ENCODE measurements around the gene FKBP1A. TPM values are rescaled to one million over a fixed set of nuclear protein-coding genes. Genes with fewer than 3 reads are reported as not detected.

FKBP1A gene
- total and polyA plus RNA-seq, 9 of the 15 experiments (the other 6 are each of a cell fraction or from before 2014, with no cell fraction given): 48.8 to 502 (median 89.6) TPM

GRCh38 chr20:1321654-1321939, 71.3 kb downstream of the FKBP1A start:
- intact Hi-C loops (cut with micrococcal nuclease) (loop anchor here (10.0 kb wide), 1 partner anchor 143 kb away; the partner anchor contains the start of gene NSFL1C), in situ Hi-C loops (cut with MboI) (no loop called here)
- Histone ChIP-seq H3K9ac (ENCODE audit: insufficient read depth in 1 of 2, low read depth in 2 of 2, low read length in 2 of 2) (no peak overlapping the region), H3K9me1 (ENCODE audit: control insufficient read depth, insufficient read depth, low read length) (no peaks in the 10 kb centered on the region), H3K4me2 (ENCODE audit: insufficient read depth, low read length) (no peak overlapping the region), H3K4me1 (replicated peaks in 1 of 2; ENCODE audit: control insufficient read depth in 2 of 2, insufficient read depth in 2 of 2, low read length in 2 of 2) (peaks cover 9 to 13% of the 10 kb centered on the region in 2 experiments; a peak in 4 of 5 replicates), H3K4me3 (no peak overlapping the region), H3K9me3 (replicated peaks; ENCODE audit: control insufficient read depth, insufficient read depth, low read depth, low read length) (no peaks in the 10 kb centered on the region), H4K20me1 (replicated peaks; ENCODE audit: control insufficient read depth, insufficient read depth, low read length) (peaks cover 7% of the 10 kb centered on the region; the same call in 1 of the 2 replicates), H3K27ac (ENCODE audit: extremely low read depth, low read depth, low read length) (no peak overlapping the region), H3K36me3 (ENCODE audit: control insufficient read depth, insufficient read depth, low read length) (0 out of 3 replicates have a peak, but pooled peaks cover 4% of the 10 kb centered on the region), H2AFZ (ENCODE audit: low read depth, low read length) (no peak overlapping the region), H3K79me2 (ENCODE audit: control insufficient read depth, insufficient read depth, low read length) (peaks cover 14% of the 10 kb centered on the region), H3K27me3 (ENCODE audit: control insufficient read depth in 2 of 2, insufficient read depth in 2 of 2, low read length in 2 of 2) (no peaks in the 10 kb centered on the region)
- no peak for DNase-seq (ENCODE audit: extremely low read depth in 1 of 4, low spot score in 3 of 4)
- BruUV-seq (replicated peaks): no TSS peak
- no peak for FAIRE-seq
- no peak for ATAC-seq
- ChIA-PET POLR2A (interaction anchor here (0.8 kb wide), 2 partner anchors 10 to 72 kb away, joined by 3 to 4 read pairs; partner anchors contain the start of gene FKBP1A), CTCF (ENCODE audit: low intra/inter-chr PET ratio) (no interaction called here)
- 10% methylated on average over 3 of the region's 4 CpGs for WGBS (ENCODE audit: insufficient coverage, low coverage, missing lambda C conversion rate)
- TF ChIP-seq PCBP2 (IDR thresholded peaks at IDR 0.05; ENCODE audit: low read depth, low read length, poor library complexity, severe bottlenecking) (no peak), HBP1 (CRISPR knock-in tag; IDR thresholded peaks at IDR 0.05) (no peak), RBM14 (IDR thresholded peaks at IDR 0.05; ENCODE audit: borderline replicate concordance, insufficient read depth, low read depth, low read length) (no peak), ZC3H8 (IDR thresholded peaks at IDR 0.05) (no peak), TOE1 (IDR thresholded peaks at IDR 0.05; ENCODE audit: borderline replicate concordance) (no peak), TOE1 (CRISPR knock-in tag; IDR thresholded peaks at IDR 0.05; ENCODE audit: borderline replicate concordance, low read depth) (no peak), ZNF764 (CRISPR knock-in tag; IDR thresholded peaks at IDR 0.05; ENCODE audit: low read depth) (no peak), STAT6 (CRISPR knock-in tag; IDR thresholded peaks at IDR 0.05) (no peak)
- TF ChIP-seq, protein P1, sequence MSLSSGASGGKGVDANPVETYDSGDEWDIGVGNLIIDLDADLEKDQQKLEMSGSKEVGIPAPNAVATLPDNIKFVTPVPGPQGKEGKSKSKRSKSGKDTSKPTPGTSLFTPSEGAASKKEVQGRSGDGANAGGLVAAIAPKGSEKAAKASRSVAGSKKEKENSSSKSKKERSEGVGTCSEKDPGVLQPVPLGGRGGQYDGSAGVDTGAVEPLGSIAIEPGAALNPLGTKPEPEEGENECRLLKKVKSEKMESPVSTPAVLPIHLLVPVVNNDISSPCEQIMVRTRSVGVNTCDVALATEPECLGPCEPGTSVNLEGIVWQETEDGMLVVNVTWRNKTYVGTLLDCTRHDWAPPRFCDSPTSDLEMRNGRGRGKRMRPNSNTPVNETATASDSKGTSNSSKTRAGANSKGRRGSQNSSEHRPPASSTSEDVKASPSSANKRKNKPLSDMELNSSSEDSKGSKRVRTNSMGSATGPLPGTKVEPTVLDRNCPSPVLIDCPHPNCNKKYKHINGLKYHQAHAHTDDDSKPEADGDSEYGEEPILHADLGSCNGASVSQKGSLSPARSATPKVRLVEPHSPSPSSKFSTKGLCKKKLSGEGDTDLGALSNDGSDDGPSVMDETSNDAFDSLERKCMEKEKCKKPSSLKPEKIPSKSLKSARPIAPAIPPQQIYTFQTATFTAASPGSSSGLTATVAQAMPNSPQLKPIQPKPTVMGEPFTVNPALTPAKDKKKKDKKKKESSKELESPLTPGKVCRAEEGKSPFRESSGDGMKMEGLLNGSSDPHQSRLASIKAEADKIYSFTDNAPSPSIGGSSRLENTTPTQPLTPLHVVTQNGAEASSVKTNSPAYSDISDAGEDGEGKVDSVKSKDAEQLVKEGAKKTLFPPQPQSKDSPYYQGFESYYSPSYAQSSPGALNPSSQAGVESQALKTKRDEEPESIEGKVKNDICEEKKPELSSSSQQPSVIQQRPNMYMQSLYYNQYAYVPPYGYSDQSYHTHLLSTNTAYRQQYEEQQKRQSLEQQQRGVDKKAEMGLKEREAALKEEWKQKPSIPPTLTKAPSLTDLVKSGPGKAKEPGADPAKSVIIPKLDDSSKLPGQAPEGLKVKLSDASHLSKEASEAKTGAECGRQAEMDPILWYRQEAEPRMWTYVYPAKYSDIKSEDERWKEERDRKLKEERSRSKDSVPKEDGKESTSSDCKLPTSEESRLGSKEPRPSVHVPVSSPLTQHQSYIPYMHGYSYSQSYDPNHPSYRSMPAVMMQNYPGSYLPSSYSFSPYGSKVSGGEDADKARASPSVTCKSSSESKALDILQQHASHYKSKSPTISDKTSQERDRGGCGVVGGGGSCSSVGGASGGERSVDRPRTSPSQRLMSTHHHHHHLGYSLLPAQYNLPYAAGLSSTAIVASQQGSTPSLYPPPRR (CRISPR knock-in tag; IDR thresholded peaks at IDR 0.05; ENCODE audit: borderline replicate concordance): no peak
- TF ChIP-seq, protein P2, sequence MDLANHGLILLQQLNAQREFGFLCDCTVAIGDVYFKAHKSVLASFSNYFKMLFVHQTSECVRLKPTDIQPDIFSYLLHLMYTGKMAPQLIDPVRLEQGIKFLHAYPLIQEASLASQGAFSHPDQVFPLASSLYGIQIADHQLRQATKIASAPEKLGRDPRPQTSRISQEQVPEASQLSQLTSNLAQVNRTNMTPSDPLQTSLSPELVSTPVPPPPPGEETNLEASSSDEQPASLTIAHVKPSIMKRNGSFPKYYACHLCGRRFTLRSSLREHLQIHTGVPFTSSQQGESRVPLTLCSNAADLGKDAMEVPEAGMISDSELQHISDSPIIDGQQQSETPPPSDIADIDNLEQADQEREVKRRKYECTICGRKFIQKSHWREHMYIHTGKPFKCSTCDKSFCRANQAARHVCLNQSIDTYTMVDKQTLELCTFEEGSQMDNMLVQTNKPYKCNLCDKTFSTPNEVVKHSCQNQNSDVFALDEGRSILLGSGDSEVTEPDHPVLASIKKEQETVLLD (IDR thresholded peaks at IDR 0.05): no peak

Data from K562 (cell line).